HG02623 (cell line): Measurements from ENCODE around the gene ABCC6.

ENCODE experiments used
- ATAC-seq: cut with Tn5 transposase; IDR thresholded peaks from one replicate; pipeline ENCODE4 v1.9.1; 2021; ENCODE audit warnings: moderate library complexity; ENCODE audit not compliant: unreplicated experiment

The ABCC6 gene

DNA sequence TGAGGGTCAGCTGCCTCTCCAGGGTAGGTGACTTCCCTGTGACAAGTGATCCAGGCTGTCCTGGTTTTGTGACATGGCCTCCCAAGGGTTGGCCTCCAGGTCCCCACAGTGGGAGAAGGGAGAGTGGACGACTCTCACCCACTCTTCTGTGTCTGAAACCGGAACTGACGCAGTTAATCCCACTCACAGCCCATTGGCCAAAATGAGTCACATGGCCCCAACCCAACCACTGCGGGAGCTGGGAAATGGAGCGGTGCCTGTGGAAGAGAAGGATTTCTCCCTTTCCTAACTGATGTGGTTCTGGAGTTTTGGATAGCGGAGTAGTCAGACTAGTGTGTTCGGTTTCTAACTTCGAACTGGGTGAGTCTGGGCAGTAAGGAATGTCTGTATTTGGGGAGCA is 79.4 kb downstream of the ABCC6 start:
- ATAC-seq = no peak

DNA sequence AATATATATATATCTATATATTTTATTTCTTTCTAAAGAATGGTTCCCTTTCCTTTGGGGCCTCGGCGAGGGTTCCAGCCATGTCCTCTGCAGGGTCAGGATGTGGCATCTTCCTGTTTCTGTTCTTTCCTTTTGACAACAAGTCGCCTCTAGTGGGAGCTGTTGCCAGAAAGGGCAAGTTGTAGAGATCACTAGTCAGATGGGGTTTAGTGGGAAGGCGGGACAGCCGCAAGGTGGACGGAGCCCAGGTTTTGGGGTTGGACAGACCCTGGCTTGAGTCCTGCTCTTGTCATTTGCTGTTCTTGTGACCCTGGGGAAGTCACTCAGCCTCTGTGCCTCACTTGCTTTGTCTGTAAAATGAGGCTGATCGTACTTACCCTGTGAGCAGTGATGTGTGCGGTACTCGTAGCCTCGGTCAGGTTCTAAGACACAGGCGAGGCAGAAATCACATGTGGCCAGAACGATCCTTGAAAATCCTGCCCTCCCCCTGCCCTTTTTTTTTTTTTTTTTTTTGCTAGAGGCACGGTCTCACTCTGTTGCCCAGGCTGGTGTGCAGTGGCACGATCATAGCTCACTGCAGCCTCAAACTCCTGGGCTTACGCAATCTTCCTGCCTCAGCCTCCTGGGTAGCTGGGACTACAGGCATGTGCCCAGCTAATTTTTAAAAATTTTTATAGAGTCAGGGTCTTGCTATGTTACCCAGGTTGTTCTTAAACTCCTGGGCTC is 80.1 kb downstream of the ABCC6 start:
- ATAC-seq = no peak

DNA sequence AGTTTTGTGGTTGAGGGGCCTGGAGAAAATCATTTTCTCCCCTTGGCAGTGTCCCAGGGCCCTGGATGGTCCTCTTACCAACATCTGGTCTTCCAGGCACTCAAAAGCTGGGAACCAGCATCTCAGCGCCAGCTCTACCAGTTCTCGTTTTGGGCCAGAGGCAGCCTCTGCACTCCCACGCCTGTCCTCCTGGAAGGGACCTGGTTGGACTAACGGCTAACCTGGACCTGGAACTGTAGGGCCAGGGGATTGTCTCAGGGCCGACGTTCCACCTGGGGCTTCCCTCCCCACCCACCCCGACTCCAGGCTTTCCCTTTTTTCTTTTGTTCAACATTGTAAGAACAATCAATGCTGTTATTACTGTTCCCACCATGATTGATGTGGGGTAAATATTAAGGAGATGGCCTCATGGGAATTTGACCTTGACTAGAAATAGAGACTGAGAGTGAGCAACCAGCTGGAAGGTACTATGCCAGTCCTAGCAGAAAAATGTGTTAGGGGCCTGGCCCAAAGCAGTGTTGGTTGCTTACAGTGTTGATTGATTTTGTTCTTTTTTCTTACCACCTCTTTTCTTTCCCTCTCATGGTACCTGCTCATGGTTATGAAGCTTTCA is 81.4 kb downstream of the ABCC6 start:
- ATAC-seq = no peak

DNA sequence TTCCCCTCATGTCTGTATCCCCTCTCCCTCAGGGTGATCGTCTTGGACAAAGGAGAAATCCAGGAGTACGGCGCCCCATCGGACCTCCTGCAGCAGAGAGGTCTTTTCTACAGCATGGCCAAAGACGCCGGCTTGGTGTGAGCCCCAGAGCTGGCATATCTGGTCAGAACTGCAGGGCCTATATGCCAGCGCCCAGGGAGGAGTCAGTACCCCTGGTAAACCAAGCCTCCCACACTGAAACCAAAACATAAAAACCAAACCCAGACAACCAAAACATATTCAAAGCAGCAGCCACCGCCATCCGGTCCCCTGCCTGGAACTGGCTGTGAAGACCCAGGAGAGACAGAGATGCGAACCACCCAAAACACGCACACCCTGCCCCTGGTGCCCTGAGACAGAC is 82.2 kb downstream of the ABCC6 start:
- ATAC-seq = no peak

DNA sequence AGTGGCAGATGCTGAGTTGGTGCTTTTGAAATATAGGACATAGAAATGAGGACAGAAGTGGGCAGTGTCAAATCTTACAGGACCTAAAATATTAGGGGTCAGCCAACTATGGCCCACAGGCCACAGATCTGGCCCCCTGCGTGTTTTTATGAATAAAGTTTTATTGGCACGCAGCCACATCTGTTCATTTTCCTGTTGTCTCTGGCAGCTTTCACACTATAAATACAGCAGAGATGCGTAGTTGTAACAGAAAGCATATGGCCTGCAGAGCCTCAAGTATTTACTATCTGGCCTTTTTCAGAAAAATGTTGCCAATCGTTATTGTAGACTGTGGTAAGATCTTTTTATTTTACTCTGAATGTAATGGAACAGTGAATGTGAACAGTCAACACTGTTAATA is 82.8 kb downstream of the ABCC6 start:
- no peak for ATAC-seq

DNA sequence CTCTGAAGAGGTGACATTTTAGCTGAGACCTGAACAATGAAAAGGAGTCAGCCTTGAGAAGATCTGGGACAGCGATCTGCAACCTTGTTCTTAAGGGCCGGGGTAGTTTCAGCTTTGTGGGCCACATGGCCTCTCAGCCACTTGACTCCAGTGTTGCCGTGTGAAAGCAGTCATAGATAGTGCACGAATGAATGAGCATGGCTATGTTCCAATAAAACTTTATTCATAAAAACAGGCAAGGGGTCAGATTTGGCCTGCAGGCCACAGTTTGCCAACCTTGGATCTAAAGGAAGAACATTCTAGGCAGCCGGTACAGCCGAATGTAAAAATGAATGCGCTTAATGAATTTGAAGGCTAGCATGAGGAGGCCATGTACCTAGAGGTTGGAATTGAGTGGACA is 83.5 kb downstream of the ABCC6 start:
- no peak for ATAC-seq

DNA sequence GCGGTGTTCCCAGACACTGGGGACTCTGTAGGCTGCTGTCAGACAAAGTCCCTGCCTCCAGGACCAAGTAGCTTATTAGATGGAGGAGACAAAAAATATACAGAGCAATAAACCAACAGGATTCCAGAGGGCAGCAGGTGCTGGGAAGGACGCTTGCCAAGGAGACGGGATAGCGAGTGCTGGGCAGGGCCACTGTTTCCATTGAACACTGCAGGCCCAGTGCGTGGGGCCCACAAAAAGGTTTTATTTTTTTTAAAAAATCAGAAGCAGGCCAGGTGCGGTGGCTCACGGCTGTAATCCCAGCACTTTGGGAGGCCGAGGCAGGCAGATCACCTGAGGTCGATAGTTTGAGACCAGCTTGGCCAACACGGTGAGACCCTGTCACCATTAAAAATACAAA is 84.2 kb downstream of the ABCC6 start:
- ATAC-seq = no peak

DNA sequence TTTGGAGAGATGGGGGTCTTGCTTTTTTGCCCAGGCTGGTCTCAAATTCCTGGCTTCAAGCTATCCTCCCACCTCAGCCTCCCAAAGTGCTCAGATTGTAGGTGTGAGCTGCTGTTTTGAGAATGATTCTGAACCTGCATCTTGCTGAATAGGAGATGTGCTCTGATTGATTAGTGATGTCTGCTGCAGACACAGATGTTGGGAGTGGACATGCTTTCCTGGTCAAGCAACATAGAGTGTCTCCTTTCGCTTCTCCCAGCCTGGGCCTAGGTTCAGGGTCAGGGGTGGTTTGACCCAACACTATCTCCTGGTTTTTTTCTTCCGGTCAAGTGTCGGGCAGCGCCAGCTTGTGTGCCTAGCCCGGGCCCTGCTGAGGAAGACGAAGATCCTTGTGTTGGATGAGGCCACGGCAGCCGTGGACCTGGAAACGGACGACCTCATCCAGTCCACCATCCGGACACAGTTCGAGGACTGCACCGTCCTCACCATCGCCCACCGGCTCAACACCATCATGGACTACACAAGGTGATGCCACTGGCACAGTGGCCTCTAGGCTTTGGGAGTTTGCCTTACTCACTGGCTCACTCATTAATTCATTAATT is 85.2 kb downstream of the ABCC6 start:
- no peak for ATAC-seq

DNA sequence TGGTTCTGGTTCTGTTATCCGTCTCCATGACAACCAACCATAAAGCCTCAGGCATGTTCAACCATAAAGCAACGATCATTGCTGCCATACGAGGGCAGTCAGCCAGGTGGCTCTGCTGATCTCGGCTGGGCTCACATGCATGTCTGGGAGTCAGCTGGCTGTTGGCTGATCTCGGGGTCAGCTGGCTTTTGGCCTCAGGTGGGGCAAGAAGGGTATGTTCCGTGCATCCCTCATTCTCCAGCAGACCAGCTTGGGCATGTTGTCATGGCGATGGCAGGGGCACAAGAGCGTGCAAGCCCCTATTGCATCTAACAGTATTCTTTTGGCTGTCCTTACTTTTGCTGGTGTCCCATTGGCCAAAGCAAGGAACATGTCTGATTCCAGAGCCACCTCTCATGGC is 86.2 kb downstream of the ABCC6 start:
- no peak for ATAC-seq

DNA sequence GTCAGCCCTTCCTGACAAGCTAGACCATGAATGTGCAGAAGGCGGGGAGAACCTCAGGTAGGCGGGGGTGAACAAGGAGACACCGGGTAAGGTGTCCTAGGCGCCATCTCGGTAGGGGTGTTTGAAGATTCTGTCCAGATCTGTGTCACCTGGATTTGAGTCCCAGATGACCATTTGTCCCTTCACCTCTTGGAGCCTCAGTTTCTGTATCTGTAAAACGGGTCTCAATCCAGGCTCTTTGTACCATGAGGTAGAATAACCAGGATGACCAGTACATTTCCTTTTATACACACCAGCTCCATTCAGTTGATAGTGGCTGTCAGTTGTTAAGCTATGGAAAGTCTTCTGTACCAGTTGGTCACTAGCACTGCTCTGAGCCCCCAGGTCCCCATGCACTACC is 86.7 kb downstream of the ABCC6 start:
- no peak for ATAC-seq

DNA sequence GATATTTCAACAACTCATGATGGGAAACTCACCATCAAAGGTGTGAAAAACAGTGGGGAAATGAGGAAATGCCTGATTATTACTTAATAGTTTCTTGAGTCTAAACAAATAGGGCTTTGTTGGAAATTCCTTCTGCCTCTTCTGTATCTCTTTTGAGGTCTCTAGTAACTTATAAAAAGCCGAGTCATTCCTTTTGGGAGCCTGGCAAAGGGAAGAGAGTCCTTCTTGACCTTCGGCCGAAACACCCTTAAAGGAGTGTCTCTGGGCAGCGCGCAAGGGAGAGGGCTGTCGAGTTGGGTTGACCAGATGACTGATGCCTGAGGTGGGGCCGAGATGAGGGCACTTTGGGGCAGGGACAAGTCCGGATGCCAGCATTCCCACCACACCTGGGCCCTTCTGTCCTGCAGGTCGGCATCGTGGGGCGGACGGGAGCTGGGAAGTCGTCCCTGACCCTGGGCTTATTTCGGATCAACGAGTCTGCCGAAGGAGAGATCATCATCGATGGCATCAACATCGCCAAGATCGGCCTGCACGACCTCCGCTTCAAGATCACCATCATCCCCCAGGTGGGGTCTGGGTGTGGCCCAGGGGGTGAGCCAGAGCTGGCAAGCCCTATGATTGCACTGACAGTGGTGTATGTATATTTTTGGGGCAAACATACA is 89.2 kb downstream of the ABCC6 start:
- ATAC-seq = no peak

DNA sequence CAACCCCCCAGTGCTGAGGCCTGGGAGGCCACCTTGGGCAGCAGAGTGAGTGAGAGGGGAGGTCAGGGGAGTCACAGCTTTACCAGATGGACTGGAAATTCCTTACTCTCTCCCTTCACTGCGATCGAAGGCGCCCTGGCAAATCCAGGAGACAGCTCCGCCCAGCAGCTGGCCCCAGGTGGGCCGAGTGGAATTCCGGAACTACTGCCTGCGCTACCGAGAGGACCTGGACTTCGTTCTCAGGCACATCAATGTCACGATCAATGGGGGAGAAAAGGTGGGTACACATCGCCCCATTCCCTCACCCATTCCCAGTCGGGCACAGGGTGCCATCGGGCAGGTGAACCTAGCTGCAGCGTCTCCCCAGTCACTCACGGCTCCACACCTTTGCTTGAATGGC is 91.6 kb downstream of the ABCC6 start:
- no peak for ATAC-seq

DNA sequence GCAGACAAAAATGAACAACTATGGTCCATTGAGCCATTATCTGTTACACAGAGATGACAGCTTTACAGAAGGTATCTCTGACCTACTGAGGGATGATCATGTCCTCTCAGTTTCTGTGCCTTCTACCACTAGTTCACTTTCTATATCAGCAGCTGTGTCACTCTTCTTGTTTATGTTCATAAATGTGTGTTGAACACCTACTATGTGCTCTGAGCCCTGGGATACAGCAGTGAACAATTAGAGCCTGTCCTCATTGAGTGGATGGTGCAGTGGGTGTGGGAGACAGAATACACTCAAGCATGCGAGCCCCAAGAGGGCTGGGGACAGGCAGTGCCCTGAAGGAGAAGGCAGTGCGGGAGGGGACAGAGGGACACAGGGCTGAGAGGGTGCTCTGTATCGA is 92.1 kb downstream of the ABCC6 start:
- no peak for ATAC-seq

DNA sequence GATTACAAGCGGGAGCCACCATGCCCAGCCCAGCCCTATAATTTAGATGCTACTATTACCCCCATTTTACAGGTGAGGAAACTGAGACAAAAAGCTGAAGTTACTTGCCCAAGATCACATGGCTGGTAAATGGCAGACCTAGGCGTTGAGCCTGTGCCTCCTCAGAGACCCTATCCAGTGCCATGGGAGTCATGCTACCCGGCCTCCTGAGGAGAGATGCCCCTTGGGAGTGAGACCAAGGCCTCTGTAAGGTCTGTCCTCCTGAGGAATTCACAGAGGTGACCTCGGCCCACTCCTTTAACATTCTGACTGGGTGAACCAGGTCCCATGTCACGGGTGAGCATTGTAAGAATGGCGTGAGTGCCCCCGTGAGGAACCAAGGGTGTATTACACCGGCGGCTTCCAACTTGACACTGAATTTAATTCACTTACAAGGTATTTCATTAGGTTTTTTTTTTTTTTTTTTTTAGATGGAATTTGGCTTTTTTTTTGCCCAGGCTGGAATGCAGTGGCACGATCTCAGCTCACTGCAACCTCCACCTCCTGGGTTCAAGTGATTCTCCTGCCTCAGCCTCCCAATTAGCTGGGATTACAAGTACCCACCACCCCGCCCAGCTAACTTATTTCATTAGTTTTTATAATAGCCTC is 95.7 kb downstream of the ABCC6 start:
- ATAC-seq = no peak

DNA sequence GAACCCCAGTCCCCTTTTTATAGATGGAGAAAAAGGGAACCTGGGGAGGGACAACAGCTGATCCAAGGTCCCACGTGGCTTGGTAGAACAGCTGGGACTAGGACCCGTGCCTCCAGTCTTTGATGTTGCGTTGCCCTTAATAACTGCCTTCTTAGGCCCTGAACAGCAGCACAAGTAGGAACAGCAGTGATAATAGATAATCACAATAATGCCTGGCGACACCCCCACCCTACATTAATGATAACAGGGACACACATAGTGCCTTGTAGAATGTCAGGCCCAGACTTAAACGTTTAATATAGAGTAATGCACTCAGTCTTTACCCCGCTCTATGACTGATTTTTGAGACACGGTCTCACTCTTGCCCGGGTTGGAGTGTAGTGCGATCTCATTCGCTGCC is 96.4 kb downstream of the ABCC6 start:
- ATAC-seq = no peak

DNA sequence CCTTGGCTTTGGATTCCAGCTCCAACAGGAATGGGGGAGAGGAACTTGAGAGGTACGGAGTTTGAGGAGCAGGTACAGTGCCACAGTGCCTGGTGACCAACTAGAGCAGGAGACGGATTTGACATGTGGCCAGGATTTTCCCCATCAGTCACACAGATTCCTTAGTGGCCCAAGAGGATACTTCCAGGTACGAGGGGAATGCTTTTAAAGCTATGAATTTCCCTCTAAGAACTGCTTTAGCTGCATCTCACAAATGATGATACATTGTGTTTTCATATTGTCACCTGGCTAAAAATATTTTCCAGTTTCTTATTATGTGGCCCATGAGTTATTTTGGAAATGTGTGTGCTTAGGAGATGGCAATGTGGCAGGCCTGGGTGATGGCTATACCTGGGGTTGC is 98.3 kb downstream of the ABCC6 start:
- ATAC-seq = no peak

DNA sequence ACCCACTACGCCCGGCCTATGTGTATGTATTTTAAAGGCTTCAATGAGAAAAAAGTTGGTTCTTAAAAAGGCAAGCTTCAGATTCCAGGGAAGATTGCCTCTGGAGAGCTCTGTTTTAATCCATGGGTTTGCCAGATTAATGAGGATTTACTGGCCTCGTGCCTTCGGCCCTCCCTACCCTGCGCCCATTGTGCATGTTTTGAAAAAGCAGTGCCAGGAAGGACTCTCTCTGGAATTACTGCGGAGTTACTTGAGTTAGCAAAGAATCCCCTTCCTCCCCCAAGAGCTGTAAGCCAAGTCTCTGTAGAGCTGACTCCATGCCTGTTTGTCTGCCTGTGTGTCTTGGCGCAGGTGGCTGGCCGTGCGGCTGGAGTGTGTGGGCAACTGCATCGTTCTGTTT is 98.9 kb downstream of the ABCC6 start:
- ATAC-seq = no peak

DNA sequence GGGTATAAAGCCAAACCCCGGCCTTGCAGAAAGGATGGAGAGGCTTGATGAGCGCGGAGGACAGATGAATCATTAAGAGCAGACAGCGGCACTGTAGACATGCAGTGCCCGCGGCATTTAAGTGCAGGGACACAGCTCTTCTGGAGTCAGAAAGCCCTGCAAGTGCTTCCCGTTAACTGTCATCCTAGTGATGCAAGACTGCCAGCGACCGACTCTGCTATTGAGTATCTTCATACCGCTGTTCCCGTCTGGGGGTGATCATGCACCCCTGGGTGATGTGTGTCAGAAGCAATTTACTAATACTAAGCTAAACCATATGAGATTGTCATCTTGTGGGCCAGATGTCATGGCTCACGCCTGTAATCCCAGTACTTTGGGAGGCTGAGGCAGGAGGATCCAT is 101.0 kb downstream of the ABCC6 start:
- ATAC-seq = no peak

DNA sequence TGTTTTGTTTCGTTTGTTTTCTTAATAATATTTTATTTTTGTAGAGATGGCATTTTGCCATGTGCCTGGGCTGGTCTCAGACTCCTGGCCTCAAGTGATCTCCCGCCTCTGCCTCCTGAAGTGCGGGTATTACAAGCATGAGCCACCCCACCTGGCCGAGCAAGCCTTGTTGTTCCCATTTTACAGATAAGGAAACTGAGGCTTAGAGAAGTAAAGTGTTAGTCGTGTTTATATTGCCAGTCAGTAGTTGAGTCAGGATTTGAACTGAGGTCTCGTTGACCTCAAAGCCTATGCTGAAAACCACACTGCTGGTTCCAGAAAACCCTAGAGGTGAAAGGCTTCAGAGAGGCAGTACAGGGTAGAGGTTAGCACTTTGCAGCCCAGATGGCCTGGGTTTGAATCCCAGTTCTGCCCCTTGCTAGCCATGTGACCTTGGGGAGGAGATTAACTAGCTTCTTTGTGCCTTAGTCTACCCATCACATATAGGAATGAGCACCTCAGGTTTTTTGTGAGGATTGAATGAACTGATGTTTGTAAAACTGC is 102.0 kb downstream of the ABCC6 start:
- no peak for ATAC-seq

DNA sequence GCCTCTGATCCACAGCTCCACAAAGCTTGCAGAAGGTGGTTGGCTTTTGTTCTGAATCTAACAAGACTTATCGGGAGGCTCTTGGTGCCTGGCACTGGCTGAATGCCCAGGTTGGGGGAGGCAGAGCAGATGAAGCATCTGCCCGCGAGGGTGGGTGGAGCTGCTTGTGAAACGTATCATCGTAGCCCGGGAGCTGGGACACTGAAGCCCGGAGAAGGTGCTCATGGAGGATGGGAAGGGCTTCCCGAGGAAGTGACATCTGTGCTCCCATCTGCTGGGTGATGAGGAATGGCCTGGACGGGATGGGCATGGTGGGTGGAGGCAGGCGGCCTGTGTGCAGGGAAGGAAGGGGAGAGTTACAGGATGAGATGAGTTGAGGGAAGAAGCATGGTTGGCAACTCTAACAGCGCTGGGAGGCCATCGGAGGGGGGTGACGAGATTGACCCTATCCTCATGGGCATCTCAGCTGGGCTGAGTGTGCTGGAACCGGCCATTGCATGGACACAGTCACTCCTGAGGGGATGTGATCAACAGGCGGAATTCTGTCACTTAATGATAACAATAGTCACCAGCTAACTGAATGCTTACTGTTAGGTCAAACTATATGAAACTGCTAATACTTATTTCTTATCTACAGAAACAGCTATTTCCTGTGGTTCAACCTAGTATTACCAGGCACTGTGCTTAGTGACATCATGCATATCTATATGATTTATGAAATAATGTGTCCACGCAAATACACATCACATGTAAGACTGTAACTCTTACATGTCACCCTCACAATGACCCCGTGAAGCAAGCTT is 102.7 kb downstream of the ABCC6 start:
- ATAC-seq = no peak

DNA sequence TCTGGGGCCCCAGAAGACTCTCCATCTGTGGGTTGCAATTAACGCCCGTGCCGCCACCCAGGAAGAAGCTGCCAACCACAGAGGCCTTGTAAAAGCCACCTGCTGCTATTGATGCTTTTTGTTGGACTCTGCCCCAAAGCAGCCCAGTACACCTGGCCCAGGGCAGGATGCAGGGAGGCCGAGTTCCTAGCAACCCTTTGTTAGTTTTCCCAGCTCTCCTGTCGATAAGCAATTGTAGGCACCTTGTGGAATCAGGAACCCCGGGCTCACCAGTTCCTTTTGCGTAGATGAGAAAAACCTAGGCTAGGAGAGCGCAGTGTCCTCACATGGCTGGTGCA is 103.3 kb downstream of the ABCC6 start:
- no peak for ATAC-seq
